ENCODE measurements around the gene EIF4A3. TPM values are rescaled to one million over a fixed set of nuclear protein-coding genes. Genes with fewer than 3 reads are reported as not detected.

Gene EIF4A3
- total RNA-seq, 2 experiments from 2014 or later, result 259 to 313 TPM

GRCh38 chr17:80180192-80180591 is 33.3 kb upstream of the EIF4A3 start:
- no peak overlapping the region for H3K4me3 ChIP-seq (ENCODE audit: low read depth, low read length, poor library complexity, severe bottlenecking)
- H4K20me1 ChIP-seq (ENCODE audit: insufficient read depth, low read length), result no peaks in the 10 kb centered on the region
- no peak for DNase-seq (ENCODE audit: low spot score)
- TF ChIP-seq CTCF (conservative IDR thresholded peaks at IDR 0.05; ENCODE audit: low read length) (no peak), EZH2phosphoT487 (IDR thresholded peaks at IDR 0.05; ENCODE audit: borderline replicate concordance, low read depth, low read length) (no peak)
- H3K9me2 ChIP-seq (ENCODE audit: insufficient read depth, low read length), result no peaks in the 10 kb centered on the region
- H3K36me3 ChIP-seq (ENCODE audit: insufficient read depth, low read length), result no peaks in the 10 kb centered on the region
- H3K9me3 ChIP-seq (ENCODE audit: low read length), result no peaks in the 10 kb centered on the region
- no peak overlapping the region for H2AFZ ChIP-seq (ENCODE audit: low read length)
- H3K27ac ChIP-seq (ENCODE audit: low read depth, low read length, poor library complexity, severe bottlenecking), result no peak overlapping the region
- no peaks in the 10 kb centered on the region for H3K79me2 ChIP-seq (ENCODE audit: insufficient read depth, low read depth, low read length)
- H3K4me2 ChIP-seq (ENCODE audit: low read length), result no peak overlapping the region
- ChIA-PET POLR2A (no interaction called here), CTCF (ENCODE audit: unreplicated experiment) (no interaction called here)
- intact Hi-C loops (cut with micrococcal nuclease; ENCODE audit: unreplicated experiment), result no loop called here
- no peaks in the 10 kb centered on the region for H3K4me1 ChIP-seq (ENCODE audit: insufficient read depth, low read length, poor library complexity, severe bottlenecking)
- no TSS peak for BruUV-seq (replicated peaks)

- no TSS peak for BruUV-seq (replicated peaks)
- H3K79me2 ChIP-seq (ENCODE audit: insufficient read depth, low read depth, low read length), result no peaks in the 10 kb centered on the region
- no peaks in the 10 kb centered on the region for H3K9me3 ChIP-seq (ENCODE audit: low read length)
- no peaks in the 10 kb centered on the region for H3K36me3 ChIP-seq (ENCODE audit: insufficient read depth, low read length)
- no peak overlapping the region for H3K27ac ChIP-seq (ENCODE audit: low read depth, low read length, poor library complexity, severe bottlenecking)
- no peak overlapping the region for H2AFZ ChIP-seq (ENCODE audit: low read length)
- POLR2A ChIA-PET, result no interaction called here
- intact Hi-C loops (cut with micrococcal nuclease; ENCODE audit: unreplicated experiment), result no loop called here
- no peaks in the 10 kb centered on the region for H4K20me1 ChIP-seq (ENCODE audit: insufficient read depth, low read length)
- TF ChIP-seq EZH2phosphoT487 (IDR thresholded peaks at IDR 0.05; ENCODE audit: borderline replicate concordance, low read depth, low read length) (no peak), CTCF (conservative IDR thresholded peaks at IDR 0.05; ENCODE audit: low read length) (no peak)
- no peak for DNase-seq (ENCODE audit: low spot score)
- no peaks in the 10 kb centered on the region for H3K9me2 ChIP-seq (ENCODE audit: insufficient read depth, low read length)
- CTCF ChIA-PET (ENCODE audit: unreplicated experiment), result no interaction called here
- no peaks in the 10 kb centered on the region for H3K4me1 ChIP-seq (ENCODE audit: insufficient read depth, low read length, poor library complexity, severe bottlenecking)
- no peak overlapping the region for H3K4me2 ChIP-seq (ENCODE audit: low read length)
- no peak overlapping the region for H3K4me3 ChIP-seq (ENCODE audit: low read depth, low read length, poor library complexity, severe bottlenecking)
Observed at GRCh38 chr17:80177986-80178595, 31.2 kb upstream of the EIF4A3 start.

- Histone ChIP-seq H3K79me2 (ENCODE audit: insufficient read depth, low read depth, low read length) (no peaks in the 10 kb centered on the region), H3K9me3 (ENCODE audit: low read length) (no peaks in the 10 kb centered on the region), H2AFZ (ENCODE audit: low read length) (no peak overlapping the region), H4K20me1 (ENCODE audit: insufficient read depth, low read length) (no peaks in the 10 kb centered on the region), H3K4me2 (ENCODE audit: low read length) (no peak overlapping the region), H3K36me3 (ENCODE audit: insufficient read depth, low read length) (no peaks in the 10 kb centered on the region), H3K4me3 (ENCODE audit: low read depth, low read length, poor library complexity, severe bottlenecking) (no peak overlapping the region), H3K4me1 (ENCODE audit: insufficient read depth, low read length, poor library complexity, severe bottlenecking) (no peaks in the 10 kb centered on the region), H3K27ac (ENCODE audit: low read depth, low read length, poor library complexity, severe bottlenecking) (no peak overlapping the region), H3K9me2 (ENCODE audit: insufficient read depth, low read length) (no peaks in the 10 kb centered on the region)
- TF ChIP-seq CTCF (conservative IDR thresholded peaks at IDR 0.05; ENCODE audit: low read length) (no peak), EZH2phosphoT487 (IDR thresholded peaks at IDR 0.05; ENCODE audit: borderline replicate concordance, low read depth, low read length) (no peak)
- DNase-seq (ENCODE audit: low spot score), result no peak
- BruUV-seq (replicated peaks), result no TSS peak
- POLR2A ChIA-PET, result no interaction called here
- CTCF ChIA-PET (ENCODE audit: unreplicated experiment), result no interaction called here
- intact Hi-C loops (cut with micrococcal nuclease; ENCODE audit: unreplicated experiment), result no loop called here
Observed at GRCh38 chr17:80176757-80177156, 29.8 kb upstream of the EIF4A3 start.
